CD8-positive, alpha-beta memory T cell (primary cell): ENCODE measurements around the gene ADCY5. TPM values are rescaled to one million over a fixed set of nuclear protein-coding genes. Genes with fewer than 3 reads are reported as not detected.

Source experiments
- CTCF ChIA-PET: fragments of 350-600 bp; sonication (Branson Sonifier 250); formaldehyde crosslinking; loops from one replicate; lab custom pipeline; 2021; ENCODE audit warnings: antibody characterized with exemption; lab: Charles Lee
- POLR2A ChIA-PET: fragments of 350-600 bp; sonication (Branson Sonifier 250); formaldehyde crosslinking; loops from one replicate; lab custom pipeline; 2021; ENCODE audit warnings: antibody characterized with exemption; lab: Charles Lee
- DNase-seq, 5 donors: peaks; one replicate each; pipeline versions ENCODE4 v3.0.0 to v3.0.0-alpha.2; 2020 to 2022; ENCODE audit warnings: mixed read lengths in 1 of 5
- H3K27ac ChIP-seq: one replicate; pipeline ENCODE4 v1.7.0; 2013; ENCODE audit warnings: low read depth, mild to moderate bottlenecking, low read length, moderate library complexity
- H3K27me3 ChIP-seq: 2 replicates; pipeline ENCODE4 v1.7.0; 2013; ENCODE audit warnings: low read length, mild to moderate bottlenecking; ENCODE audit not compliant: insufficient read depth, poor library complexity, severe bottlenecking
- H3K36me3 ChIP-seq: 2 replicates; pipeline ENCODE4 v1.7.0; 2013; ENCODE audit warnings: mild to moderate bottlenecking, low read length, moderate library complexity; ENCODE audit not compliant: insufficient read depth
- H3K4me1 ChIP-seq: 2 replicates; pipeline ENCODE4 v1.7.0; 2013; ENCODE audit warnings: mild to moderate bottlenecking, low read length, moderate library complexity; ENCODE audit not compliant: insufficient read depth
- H3K4me3 ChIP-seq: 2 replicates; pipeline ENCODE4 v1.7.0; 2013; ENCODE audit warnings: mild to moderate bottlenecking, low read length
- H3K9me3 ChIP-seq: 2 replicates; pipeline ENCODE4 v1.7.0; 2013; ENCODE audit warnings: mild to moderate bottlenecking, low read length
- H3K27ac Mint-ChIP-seq, 8 donors: one replicate each; pipeline ENCODE4 v1.8.0; 2020 to 2021; ENCODE audit warnings: mixed read lengths in 8 of 8, mild to moderate bottlenecking in 6 of 8, inconsistent platforms in 3 of 8, moderate library complexity in 3 of 8
- H3K27me3 Mint-ChIP-seq, 2 donors: one replicate each; pipeline ENCODE4 v1.8.0; 2020 to 2021; ENCODE audit warnings: mixed read lengths in 2 of 2, mild to moderate bottlenecking in 1 of 2, moderate library complexity in 1 of 2
- H3K36me3 Mint-ChIP-seq, 3 donors: one replicate each; pipeline ENCODE4 v1.8.0; 2020 to 2021; ENCODE audit warnings: mixed read lengths in 3 of 3, inconsistent platforms in 1 of 3, mild to moderate bottlenecking in 1 of 3
- H3K4me1 Mint-ChIP-seq, 3 donors: one replicate each; pipeline ENCODE4 v1.8.0; 2020 to 2021; ENCODE audit warnings: mixed read lengths in 3 of 3, inconsistent platforms in 1 of 3, mild to moderate bottlenecking in 1 of 3
- H3K4me3 Mint-ChIP-seq, 7 donors: one replicate each; pipeline ENCODE4 v1.8.0; 2020 to 2021; ENCODE audit warnings: mixed read lengths in 7 of 7, mild to moderate bottlenecking in 6 of 7, moderate library complexity in 4 of 7, inconsistent platforms in 2 of 7
- H3K9me3 Mint-ChIP-seq, 5 donors: one replicate each; pipeline ENCODE4 v1.8.0; 2020 to 2022; ENCODE audit warnings: mixed read lengths in 5 of 5, mild to moderate bottlenecking in 3 of 5, moderate library complexity in 2 of 5, inconsistent platforms in 1 of 5
- polyA plus RNA-seq: library from polyadenylated mRNA; unstranded; fragments of 300-500 nt; fragmentation: Illumina TruSeq; gene quantifications from one replicate; pipeline ENCODE4 v1.2.3, GENCODE V29; 2021
- total RNA-seq, 2 experiments: library from RNA; stranded (reverse); gene quantifications; one replicate each; pipeline ENCODE4 v1.2.3, GENCODE V29; 2021

ADCY5 gene
- total and polyA plus RNA-seq, 3 experiments from 2014 or later = 0.02 to 0.16 TPM; not detected in 1

- no peaks in the 10 kb centered on the region for H3K27me3 ChIP-seq
- no peaks in the 10 kb centered on the region for H3K36me3 Mint-ChIP-seq
- ChIA-PET CTCF (interaction anchor here (0.9 kb wide), 1 partner anchor 12 kb away, joined by 4 read pairs; no protein-coding TSS in a partner anchor), POLR2A (no interaction called here)
- H3K9me3 ChIP-seq = no peaks in the 10 kb centered on the region
- peaks cover 10 to 43% of the 10 kb centered on the region in 2 donors for H3K27me3 Mint-ChIP-seq
- no peaks in the 10 kb centered on the region for H3K36me3 ChIP-seq
- H3K4me1 Mint-ChIP-seq = no peaks in the 10 kb centered on the region
- no peak overlapping the region for H3K4me3 Mint-ChIP-seq
- no peaks in the 10 kb centered on the region for H3K4me1 ChIP-seq
- H3K27ac ChIP-seq = no peak overlapping the region
- H3K27ac Mint-ChIP-seq = no peak overlapping the region
- H3K9me3 Mint-ChIP-seq = no peaks in the 10 kb centered on the region
- DNase-seq = no peak
- H3K4me3 ChIP-seq = no peak overlapping the region
These were observed 64.6 kb downstream of the ADCY5 start for GRCh38 chr3:123384256-123384655.

- H3K27me3 ChIP-seq = no peaks in the 10 kb centered on the region
- H3K9me3 Mint-ChIP-seq = no peaks in the 10 kb centered on the region
- ChIA-PET CTCF (interaction anchor here (0.9 kb wide), 1 partner anchor 11 kb away, joined by 4 read pairs; no protein-coding TSS in a partner anchor), POLR2A (no interaction called here)
- H3K36me3 ChIP-seq = no peaks in the 10 kb centered on the region
- H3K4me1 Mint-ChIP-seq = no peaks in the 10 kb centered on the region
- DNase-seq = no peak
- H3K36me3 Mint-ChIP-seq = no peaks in the 10 kb centered on the region
- H3K27ac ChIP-seq = no peak overlapping the region
- H3K9me3 ChIP-seq = no peaks in the 10 kb centered on the region
- H3K27me3 Mint-ChIP-seq = peaks cover 7 to 37% of the 10 kb centered on the region in 2 donors
- H3K4me3 ChIP-seq = no peak overlapping the region
- H3K4me3 Mint-ChIP-seq = peak overlapping the region in 1 of 7 donors; percentile 60
- no peaks in the 10 kb centered on the region for H3K4me1 ChIP-seq
- no peak overlapping the region for H3K27ac Mint-ChIP-seq
These were observed 65.5 kb downstream of the ADCY5 start for GRCh38 chr3:123383091-123384053.

- Histone ChIP-seq H3K9me3 (no peaks in the 10 kb centered on the region), H3K27me3 (no peaks in the 10 kb centered on the region), H3K4me3 (no peak overlapping the region), H3K36me3 (no peaks in the 10 kb centered on the region), H3K4me1 (no peaks in the 10 kb centered on the region), H3K27ac (no peak overlapping the region)
- H3K9me3 Mint-ChIP-seq = peaks cover 0 to 2% (median 0%) of the 10 kb centered on the region in 5 donors
- no peak for DNase-seq
- ChIA-PET POLR2A (no interaction called here), CTCF (no interaction called here)
- H3K4me1 Mint-ChIP-seq = no peaks in the 10 kb centered on the region
- H3K4me3 Mint-ChIP-seq = no peak overlapping the region
- no peaks in the 10 kb centered on the region for H3K36me3 Mint-ChIP-seq
- H3K27ac Mint-ChIP-seq = no peak overlapping the region
- H3K27me3 Mint-ChIP-seq = peaks cover 2 to 18% of the 10 kb centered on the region in 2 donors
These were observed 68.6 kb downstream of the ADCY5 start for GRCh38 chr3:123380261-123380660.

- ChIA-PET POLR2A (no interaction called here), CTCF (no interaction called here)
- H3K27ac Mint-ChIP-seq = no peak overlapping the region
- H3K9me3 Mint-ChIP-seq = peaks cover 0 to 2% (median 0%) of the 10 kb centered on the region in 5 donors
- no peaks in the 10 kb centered on the region for H3K36me3 Mint-ChIP-seq
- Histone ChIP-seq H3K36me3 (no peaks in the 10 kb centered on the region), H3K4me3 (no peak overlapping the region), H3K27me3 (no peaks in the 10 kb centered on the region), H3K9me3 (no peaks in the 10 kb centered on the region), H3K27ac (no peak overlapping the region), H3K4me1 (no peaks in the 10 kb centered on the region)
- no peak for DNase-seq
- H3K27me3 Mint-ChIP-seq = peaks cover 2 to 9% of the 10 kb centered on the region in 2 donors
- no peak overlapping the region for H3K4me3 Mint-ChIP-seq
- H3K4me1 Mint-ChIP-seq = no peaks in the 10 kb centered on the region
These were observed 69.7 kb downstream of the ADCY5 start for GRCh38 chr3:123379041-123379830.

GRCh38 chr3:123378409-123378915 lies 70.4 kb downstream of the ADCY5 start:
- Mint-ChIP-seq H3K4me1 (no peaks in the 10 kb centered on the region), H3K4me3 (no peak overlapping the region)

GRCh38 chr3:123377243-123377740 lies 71.6 kb downstream of the ADCY5 start:
- no peak for DNase-seq
- H3K4me3 Mint-ChIP-seq = no peak overlapping the region
- ChIA-PET POLR2A (no interaction called here), CTCF (interaction anchor here (0.8 kb wide), 1 partner anchor 48 kb away, joined by 3 read pairs; no protein-coding TSS in a partner anchor)
- H3K4me1 ChIP-seq = no peaks in the 10 kb centered on the region
- no peak overlapping the region for H3K27ac Mint-ChIP-seq
- H3K27ac ChIP-seq = no peak overlapping the region
- peaks cover 0 to 2% (median 0%) of the 10 kb centered on the region in 5 donors for H3K9me3 Mint-ChIP-seq
- H3K27me3 ChIP-seq = no peaks in the 10 kb centered on the region
- no peaks in the 10 kb centered on the region for H3K4me1 Mint-ChIP-seq
- no peaks in the 10 kb centered on the region for H3K9me3 ChIP-seq
- H3K36me3 Mint-ChIP-seq = no peaks in the 10 kb centered on the region
- H3K36me3 ChIP-seq = no peaks in the 10 kb centered on the region
- no peak overlapping the region for H3K4me3 ChIP-seq
- peaks cover 2 to 13% of the 10 kb centered on the region in 2 donors for H3K27me3 Mint-ChIP-seq

More at GRCh38 chr3:123378409-123378915, 70.4 kb downstream of the ADCY5 start:
- Histone ChIP-seq H3K9me3 (no peaks in the 10 kb centered on the region), H3K36me3 (no peaks in the 10 kb centered on the region), H3K27me3 (no peaks in the 10 kb centered on the region), H3K27ac (no peak overlapping the region), H3K4me1 (no peaks in the 10 kb centered on the region), H3K4me3 (no peak overlapping the region)
- ChIA-PET CTCF (no interaction called here), POLR2A (no interaction called here)
- H3K9me3 Mint-ChIP-seq = peaks cover 0 to 2% (median 0%) of the 10 kb centered on the region in 5 donors
- no peak for DNase-seq
- no peak overlapping the region for H3K27ac Mint-ChIP-seq
- H3K36me3 Mint-ChIP-seq = no peaks in the 10 kb centered on the region
- H3K27me3 Mint-ChIP-seq = peaks cover 2 to 13% of the 10 kb centered on the region in 2 donors

GRCh38 chr3:123376451-123377242 lies 72.2 kb downstream of the ADCY5 start:
- Histone ChIP-seq H3K4me1 (no peaks in the 10 kb centered on the region), H3K4me3 (no peak overlapping the region), H3K36me3 (no peaks in the 10 kb centered on the region), H3K9me3 (no peaks in the 10 kb centered on the region), H3K27ac (no peak overlapping the region), H3K27me3 (no peaks in the 10 kb centered on the region)
- no peak overlapping the region for H3K4me3 Mint-ChIP-seq
- no peaks in the 10 kb centered on the region for H3K4me1 Mint-ChIP-seq
- peaks cover 0 to 2% (median 0%) of the 10 kb centered on the region in 5 donors for H3K9me3 Mint-ChIP-seq
- H3K27ac Mint-ChIP-seq = no peak overlapping the region
- peaks cover 2 to 17% of the 10 kb centered on the region in 2 donors for H3K27me3 Mint-ChIP-seq
- ChIA-PET CTCF (interaction anchor here (0.8 kb wide), 1 partner anchor 47 kb away, joined by 3 read pairs; no protein-coding TSS in a partner anchor), POLR2A (no interaction called here)
- DNase-seq = no peak
- H3K36me3 Mint-ChIP-seq = no peaks in the 10 kb centered on the region
